ENCODE measurements around the gene MAP1LC3C.
"Not testable (repeated sequence)": the region's sequence is repeated elsewhere in the genome, so short reads cannot be mapped to it uniquely, and the experiment has no call there.

The MAP1LC3C gene

DNA sequence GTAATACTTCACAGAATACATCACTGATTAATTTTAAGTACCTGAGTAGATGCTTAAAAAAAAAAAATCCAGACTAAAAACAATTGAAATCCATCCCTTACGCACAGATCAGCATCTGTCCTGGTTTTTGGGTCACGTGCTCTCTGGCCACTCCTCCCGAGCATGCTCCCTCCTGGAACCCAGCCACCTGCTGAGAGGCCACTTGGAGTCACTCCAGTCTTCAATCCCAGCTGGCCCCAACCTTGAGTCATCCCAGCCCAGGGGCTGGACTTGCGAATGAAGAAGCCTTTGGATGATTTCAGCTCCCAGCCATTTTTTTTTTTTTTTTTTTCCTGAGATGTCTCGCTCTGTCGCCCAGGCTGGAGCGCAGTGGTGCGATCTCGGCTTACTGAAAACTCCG, 8.9 kb downstream of the MAP1LC3C start:
- peak; percentile 96 for DNase-seq

DNA sequence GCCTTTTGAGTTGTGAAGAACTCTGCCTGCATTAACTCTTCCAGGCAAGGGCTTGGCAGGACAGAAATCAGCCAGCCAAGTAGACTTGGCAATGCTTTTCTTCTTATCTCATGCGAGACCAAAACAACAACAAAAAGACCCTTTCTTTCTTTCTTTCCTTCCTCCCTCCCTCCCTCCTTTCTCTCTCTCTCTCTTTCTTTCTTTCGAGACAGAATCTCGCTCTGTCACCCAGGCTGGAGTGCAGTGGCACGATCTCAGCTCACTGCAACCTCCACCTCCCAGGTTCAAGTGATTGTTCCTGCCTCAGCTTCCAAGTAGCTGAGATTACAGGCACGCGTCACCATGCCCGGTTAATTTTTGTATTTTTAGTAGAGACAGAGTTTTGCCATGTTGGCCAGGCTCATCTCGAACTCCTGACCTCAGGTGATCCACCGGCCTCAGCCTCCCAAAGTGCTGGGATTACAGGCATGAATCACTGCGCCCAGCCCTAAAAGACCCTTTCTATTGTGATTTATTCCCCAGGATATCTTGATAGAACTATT, 10.4 kb downstream of the MAP1LC3C start:
- not testable (repeated sequence) for DNase-seq

DNA sequence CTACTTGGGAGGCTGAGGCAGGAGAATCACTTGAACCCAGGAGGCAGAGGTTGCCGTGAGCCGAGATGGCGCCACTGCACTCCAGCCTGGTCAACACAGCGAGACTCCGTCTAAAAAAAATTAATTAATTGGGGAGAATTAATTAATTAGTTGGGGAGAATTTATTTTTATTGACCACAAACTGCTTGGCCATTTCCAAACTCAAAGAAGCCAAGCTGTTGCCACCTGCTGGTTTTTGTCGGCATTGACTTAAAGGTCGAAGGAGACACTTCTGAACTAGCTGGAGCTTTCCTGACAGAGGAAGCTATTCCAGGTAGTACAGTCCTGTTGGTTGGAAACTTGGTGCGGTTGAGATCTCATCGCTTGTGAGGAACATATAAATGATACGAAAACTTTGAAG, 13.1 kb downstream of the MAP1LC3C start:
- DNase-seq: peak; percentile 37

DNA sequence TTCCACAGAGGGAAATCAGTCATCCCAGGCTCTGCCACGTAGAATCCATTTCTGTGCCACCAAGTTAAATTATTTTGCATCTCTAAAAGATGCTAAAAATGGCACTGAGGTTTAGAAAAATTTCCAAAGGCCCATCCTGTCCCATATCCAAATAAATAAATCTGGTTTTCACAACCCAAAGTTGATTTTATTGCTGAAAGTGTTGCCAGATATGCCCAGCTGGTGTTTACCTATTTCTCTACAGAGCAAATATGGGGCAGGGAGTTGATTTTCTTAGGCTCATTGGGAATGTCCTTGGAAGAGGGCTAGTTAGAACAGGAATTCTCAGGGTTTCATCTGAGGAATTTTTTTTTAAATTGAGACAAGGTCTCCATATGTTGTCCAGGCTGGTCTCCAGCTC, 19.0 kb downstream of the MAP1LC3C start:
- no peak for DNase-seq

DNA sequence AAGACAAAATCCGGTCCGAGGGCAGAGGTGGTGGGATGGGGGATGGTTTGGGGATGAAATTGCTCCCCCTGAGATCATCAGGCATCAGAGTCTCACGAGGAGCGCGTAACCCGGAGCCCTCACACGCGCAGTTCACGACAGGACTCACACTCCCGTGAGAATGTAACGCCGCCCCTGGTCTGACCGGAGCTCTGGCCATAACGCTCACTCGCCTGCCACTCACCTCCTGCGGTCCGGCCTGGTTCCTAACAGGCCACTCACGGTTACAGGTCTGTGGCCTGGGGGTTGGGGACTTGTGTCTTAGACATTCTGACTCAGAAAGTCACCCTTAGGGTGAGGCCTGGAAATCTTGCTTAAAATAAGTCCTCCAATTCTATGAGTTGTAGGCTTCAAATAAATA, 19.8 kb downstream of the MAP1LC3C start:
- DNase-seq: no peak

DNA sequence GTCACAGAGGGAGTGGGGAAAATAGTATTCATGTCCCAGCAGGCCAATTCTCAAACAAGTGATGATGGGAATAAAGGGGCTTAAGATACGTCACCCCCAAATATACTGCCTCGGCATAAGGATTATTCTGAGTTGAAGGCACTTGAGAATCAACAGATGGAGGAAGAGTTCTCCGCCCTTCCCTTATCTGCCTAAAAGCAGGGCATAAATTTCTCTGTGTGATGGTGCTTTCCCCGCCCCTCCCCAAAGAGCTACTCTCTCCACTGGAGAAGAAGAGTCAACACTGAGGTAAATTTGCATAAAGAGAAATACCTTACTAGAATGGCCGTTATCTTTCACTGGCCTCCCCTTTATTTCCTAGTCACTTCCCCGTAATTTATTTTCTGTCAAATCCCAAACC, 22.7 kb downstream of the MAP1LC3C start:
- DNase-seq: no peak

DNA sequence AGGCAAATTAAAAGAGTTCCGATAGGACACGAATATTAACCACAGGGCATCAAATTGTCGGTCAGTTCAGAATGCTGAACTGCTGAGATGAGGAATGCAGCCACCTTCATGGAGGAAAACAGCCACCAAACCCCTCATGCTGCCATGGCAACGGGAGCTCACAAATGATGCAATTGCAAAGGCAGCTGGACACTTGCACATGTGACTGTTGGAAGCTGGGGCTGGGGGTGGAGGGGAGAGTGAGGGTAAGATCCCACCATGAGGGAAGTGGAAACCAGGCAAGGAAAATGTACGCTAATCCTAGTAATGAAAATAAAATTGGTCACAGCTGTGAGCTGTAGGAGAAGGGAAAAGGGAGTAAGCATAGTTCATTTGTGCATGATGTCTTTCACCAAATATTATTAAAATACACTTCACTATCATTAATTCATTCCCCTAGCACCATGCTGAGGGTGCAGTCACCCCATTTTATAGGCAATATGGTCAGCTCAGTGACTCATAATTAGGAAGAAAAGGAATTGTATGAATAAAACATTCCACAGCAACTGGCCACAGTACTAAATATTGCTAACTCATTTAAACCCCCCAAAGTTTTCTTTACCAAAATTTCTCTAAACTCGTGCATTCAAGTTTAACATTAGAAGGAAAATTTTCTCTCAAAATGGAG, 26.1 kb downstream of the MAP1LC3C start:
- peak; percentile 46 for DNase-seq

DNA sequence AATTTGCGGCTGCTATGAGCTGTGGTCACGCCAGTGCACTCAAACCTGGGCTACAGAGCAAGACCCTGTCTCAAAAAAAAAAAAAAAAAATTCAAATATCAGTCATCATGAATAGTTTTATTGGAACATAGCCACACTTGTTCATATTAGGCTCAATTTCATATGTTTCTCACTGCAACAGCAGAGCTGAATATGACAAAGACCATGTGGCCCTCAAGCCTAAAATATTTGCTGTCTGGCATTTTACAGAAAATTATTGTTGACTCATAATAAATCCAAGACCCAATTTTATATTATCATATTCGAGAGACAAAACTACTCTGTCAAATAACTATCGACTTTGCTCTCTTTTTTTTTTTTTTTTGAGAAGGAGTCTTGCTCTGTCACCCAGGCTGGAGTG, 30.3 kb downstream of the MAP1LC3C start:
- no peak for DNase-seq

DNA sequence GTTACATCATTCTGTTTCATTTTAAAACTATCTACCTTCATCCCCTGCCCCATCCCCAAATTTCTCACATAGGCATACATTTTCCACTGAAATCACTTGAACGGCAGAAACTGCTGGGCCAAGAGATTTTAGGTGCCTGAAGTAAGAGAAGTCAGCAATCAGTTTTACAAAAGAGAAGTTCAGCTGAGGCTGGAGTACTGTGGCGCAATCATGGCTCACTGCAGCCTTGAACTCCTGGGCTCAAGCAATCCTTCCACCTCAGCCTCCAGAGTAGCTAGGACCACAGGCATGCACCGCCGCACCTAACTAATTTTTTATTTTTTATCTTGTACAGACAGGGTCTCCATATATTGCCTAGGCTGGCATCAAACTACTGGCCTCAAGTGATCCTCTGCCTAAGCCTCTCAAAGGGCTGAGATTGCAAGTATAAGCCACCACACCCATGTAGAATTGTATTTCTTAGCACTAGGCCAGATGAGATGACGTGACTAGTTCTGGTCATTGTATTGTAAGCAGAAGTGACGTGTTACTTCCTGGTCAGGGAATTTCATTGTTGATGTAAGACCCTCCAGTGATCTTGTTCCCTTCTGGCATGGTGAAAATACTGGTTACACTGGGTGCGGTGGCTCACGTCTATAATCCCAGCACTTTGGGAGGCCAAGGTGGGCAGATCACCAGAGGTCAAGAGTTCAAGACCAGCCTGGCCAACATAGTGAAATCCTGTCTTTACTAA, 34.2 kb downstream of the MAP1LC3C start:
- DNase-seq: no peak

DNA sequence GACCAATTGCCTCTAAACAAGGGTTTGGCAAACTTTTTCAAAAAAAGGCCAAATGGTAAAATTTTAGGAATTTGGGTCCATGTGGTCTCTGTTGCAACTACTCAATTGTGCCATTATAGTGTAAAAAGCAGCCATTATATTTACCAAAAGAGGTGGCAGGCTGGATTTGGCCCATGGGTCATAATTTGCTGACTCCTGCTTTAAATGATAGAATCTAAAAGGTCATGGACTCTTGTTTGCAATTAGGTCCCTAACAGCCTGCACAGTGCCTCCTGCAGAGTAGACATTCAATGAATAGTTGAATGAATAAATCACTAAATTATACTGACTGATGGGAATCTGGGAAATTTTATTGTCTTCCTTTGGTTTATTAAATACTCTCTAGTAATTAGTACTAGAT, 35.2 kb downstream of the MAP1LC3C start:
- DNase-seq: no peak

DNA sequence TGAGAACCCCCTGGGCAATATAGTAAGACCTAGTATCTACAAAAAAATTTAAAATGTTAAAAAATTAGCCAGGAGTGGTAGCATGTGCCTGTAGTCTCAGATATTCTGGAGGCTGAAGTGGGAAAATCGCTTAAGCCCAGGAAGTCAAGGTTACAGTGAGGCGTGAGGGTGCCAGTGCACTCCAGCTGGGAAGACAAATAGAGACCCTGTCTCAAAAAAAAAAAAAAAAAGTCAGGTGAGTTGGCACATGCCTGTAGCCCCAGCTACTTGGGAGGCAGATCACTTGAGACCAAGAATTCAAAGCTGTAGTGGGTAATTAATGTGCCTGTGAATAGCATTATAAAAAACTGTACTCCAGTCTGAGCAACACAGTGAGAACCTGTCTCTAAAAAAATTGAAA, 36.7 kb downstream of the MAP1LC3C start:
- DNase-seq: no peak

DNA sequence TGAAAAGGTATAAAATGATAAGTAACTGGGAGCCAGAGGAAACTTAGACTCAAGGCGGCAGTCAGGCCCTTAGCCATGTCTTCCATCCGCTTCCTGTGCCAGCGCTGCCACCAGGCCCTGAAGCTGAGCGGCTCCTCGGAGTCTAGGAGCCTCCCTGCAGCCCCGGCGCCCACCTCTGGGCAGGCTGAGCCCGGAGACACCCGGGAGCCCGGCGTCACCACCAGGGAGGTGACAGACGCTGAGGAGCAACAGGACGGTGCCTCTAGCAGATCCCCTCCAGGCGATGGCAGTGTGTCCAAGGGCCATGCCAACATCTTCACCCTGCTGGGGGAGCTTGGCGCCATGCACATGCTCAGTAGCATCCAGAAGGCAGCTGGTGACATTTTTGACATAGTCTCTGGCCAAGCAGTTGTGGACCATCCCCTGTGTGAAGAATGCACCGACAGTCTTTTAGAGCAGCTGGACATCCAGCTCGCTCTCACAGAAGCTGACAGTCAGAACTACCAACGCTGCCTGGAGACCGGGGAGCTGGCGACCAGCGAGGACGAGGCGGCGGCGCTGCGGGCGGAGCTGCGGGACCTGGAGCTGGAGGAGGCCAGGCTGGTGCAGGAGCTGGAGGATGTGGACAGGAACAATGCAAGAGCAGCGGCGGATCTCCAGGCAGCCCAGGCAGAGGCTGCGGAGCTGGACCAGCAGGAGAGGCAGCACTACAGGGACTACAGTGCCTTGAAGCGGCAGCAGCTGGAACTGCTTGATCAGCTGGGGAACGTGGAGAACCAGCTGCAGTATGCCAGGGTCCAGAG, 41.0 kb downstream of the MAP1LC3C start, which contains the start of gene BECN2:
TSS of gene BECN2 (plus strand) at position 76 of the 803 bp plus-strand sequence. CDS start at position 76, 0 bp downstream.
- no peak for DNase-seq

DNA sequence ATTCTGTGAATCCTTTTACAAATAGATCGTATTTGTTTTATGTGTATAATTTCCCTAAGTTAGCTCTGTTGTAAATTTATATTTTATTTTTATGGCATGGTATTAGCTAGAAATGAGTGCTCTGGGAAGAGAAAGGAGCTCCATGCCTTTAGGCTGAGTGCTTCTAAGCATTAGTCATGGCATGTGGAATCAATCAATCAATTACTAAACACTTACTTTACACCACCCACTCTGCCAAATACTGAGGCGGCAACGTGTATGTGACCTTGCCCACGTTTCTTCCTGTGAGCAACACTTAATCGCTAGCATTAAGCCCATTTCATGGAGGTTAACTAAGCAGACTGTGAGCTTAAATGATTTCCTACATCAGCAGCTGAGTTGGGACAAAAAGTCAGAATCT, 48.5 kb downstream of the MAP1LC3C start:
- DNase-seq: peak; percentile 81

DNA sequence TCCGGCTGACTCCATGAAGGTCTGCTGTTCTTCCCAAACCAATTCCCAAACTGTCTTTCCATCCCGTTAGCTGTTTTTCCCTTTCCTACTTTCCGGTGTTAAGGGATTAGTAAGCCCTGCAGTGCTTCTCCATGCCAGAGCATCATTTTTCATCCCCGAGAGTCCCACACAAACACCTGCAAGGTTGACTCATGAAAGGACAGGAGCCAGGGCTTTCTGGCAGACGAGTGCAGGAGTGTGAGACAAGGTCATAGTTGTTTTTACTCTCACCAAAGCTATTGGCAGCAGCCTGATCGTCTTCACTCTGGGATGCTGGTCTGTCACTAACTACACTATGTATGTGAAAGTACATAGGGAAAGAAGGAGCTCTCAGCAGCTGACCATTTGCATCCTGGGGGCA, 51.5 kb downstream of the MAP1LC3C start:
- DNase-seq: no peak

Measured in HCEC 1CT (cell line).